ENCODE measurements around the gene CD84. TPM values are rescaled to one million over a fixed set of nuclear protein-coding genes. Genes with fewer than 3 reads are reported as not detected.
"Not testable (repeated sequence)": the region's sequence is repeated elsewhere in the genome, so short reads cannot be mapped to it uniquely, and the experiment has no call there.

CD84 gene
- total and polyA plus RNA-seq, 2 donors = 1.4 to 5.3 TPM

DNA sequence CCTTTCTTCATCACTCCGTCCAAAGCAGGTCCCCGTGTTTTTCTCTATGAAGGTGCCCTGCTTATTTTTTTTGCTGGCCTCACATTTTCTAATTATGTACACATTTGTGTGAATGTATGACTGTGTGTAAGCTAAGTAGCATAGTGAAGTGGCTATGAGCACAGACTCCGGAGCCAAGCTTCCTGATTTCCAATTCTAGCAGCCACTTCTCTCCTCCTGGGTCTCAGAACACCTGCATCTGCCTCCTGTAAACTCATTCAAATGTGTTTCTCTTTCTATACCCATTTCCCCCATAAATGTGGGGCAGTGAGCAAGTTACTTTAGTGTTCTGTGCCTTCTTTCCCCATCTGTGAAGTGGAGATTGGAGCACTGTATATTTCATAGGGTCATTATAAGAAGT is 58.3 kb downstream of the CD84 start:
- 49% methylated on average over 3 of the region's 3 CpGs for WGBS
- H3K4me3 ChIP-seq (ENCODE audit: low read depth, low read length) = peak overlapping the region; percentile 2

GRCh38 chr1:160520582-160520981 is 58.7 kb downstream of the CD84 start:
- H3K27ac ChIP-seq (ENCODE audit: low read depth) = peak overlapping the region; percentile 52
- no peaks in the 10 kb centered on the region for H3K4me1 ChIP-seq (ENCODE audit: insufficient read depth)
- peak overlapping the region; percentile 2 for H3K4me3 ChIP-seq (ENCODE audit: low read depth, low read length)
- no peaks in the 10 kb centered on the region for H3K36me3 ChIP-seq (ENCODE audit: insufficient read depth)
- 30% methylated on average over 2 of the region's 2 CpGs for WGBS
- no peak for DNase-seq (ENCODE audit: extremely low spot score)

More for the DNA sequence above, 58.3 kb downstream of the CD84 start:
- H3K4me1 ChIP-seq (ENCODE audit: insufficient read depth) = no peaks in the 10 kb centered on the region
- H3K36me3 ChIP-seq (ENCODE audit: insufficient read depth) = no peaks in the 10 kb centered on the region
- H3K27ac ChIP-seq (ENCODE audit: low read depth) = no peak overlapping the region
- no peak for DNase-seq (ENCODE audit: extremely low spot score)

GRCh38 chr1:160519642-160520435 is 59.5 kb downstream of the CD84 start:
- Histone ChIP-seq H3K27ac (ENCODE audit: low read depth) (no peak overlapping the region), H3K4me3 (ENCODE audit: low read depth, low read length) (no peak overlapping the region), H3K36me3 (ENCODE audit: insufficient read depth) (no peaks in the 10 kb centered on the region), H3K4me1 (ENCODE audit: insufficient read depth) (no peaks in the 10 kb centered on the region)
- 38% methylated on average over 5 of the region's 5 CpGs for WGBS
- no peak for DNase-seq (ENCODE audit: extremely low spot score)

DNA sequence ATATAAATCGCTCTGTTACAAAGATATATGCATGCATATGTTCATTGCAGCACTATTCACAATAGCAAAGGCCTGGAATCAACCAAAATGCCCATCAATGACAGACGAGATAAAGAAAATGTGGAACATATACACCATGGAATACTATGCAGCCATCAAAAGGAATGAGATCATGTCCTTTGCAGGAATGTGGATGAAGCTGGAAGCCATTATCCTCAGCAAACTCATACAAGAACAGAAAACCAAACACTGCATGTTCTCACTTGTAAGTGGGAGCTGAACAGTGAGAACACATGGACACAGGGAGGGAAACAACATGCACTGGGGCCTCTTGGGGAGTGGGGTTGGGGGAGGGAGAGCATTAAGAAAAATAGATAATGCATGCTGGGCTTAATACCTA is 61.8 kb downstream of the CD84 start:
- WGBS = 69% methylated on average over 2 of the region's 2 CpGs

GRCh38 chr1:160515908-160516307 is 63.4 kb downstream of the CD84 start:
- not testable (repeated sequence) for H3K36me3 ChIP-seq (ENCODE audit: insufficient read depth); H3K4me3 ChIP-seq (ENCODE audit: low read depth, low read length); DNase-seq (ENCODE audit: extremely low spot score); H3K4me1 ChIP-seq (ENCODE audit: insufficient read depth); H3K27ac ChIP-seq (ENCODE audit: low read depth)
- WGBS = 48% methylated on average over 1 of the region's 1 CpG

More for the DNA sequence above, 61.8 kb downstream of the CD84 start:
- H3K4me1 ChIP-seq (ENCODE audit: insufficient read depth); H3K27ac ChIP-seq (ENCODE audit: low read depth); H3K36me3 ChIP-seq (ENCODE audit: insufficient read depth); DNase-seq (ENCODE audit: extremely low spot score); H3K4me3 ChIP-seq (ENCODE audit: low read depth, low read length): not testable (repeated sequence)

GRCh38 chr1:160504651-160505050 is 74.6 kb downstream of the CD84 start:
- H3K27ac ChIP-seq (ENCODE audit: low read depth) = no peak overlapping the region
- no peak for DNase-seq (ENCODE audit: extremely low spot score)
- no peak overlapping the region for H3K4me3 ChIP-seq (ENCODE audit: low read depth, low read length)
- 77% methylated on average over 2 of the region's 2 CpGs for WGBS
- H3K4me1 ChIP-seq (ENCODE audit: insufficient read depth) = no peaks in the 10 kb centered on the region
- no peaks in the 10 kb centered on the region for H3K36me3 ChIP-seq (ENCODE audit: insufficient read depth)

DNA sequence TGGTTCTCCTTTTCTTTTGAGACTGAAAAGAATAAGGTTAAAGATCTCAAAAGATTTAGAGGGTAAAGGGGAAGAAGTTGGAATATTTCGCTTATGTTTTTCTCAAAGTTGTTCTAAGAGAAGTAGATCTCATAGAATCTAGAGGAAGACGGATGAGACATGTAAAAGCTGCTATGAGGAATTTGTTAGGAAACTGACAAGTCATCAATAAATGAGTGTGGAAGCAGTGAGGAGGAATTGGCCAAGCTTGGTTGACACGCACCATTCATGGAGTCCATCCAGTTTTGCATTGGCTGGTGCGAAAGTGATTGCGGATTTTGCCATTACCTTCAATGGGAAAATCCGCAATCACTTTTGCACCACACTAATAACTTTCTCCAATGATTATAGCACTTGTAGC is 76.2 kb downstream of the CD84 start:
- Histone ChIP-seq H3K4me1 (ENCODE audit: insufficient read depth) (no peaks in the 10 kb centered on the region), H3K4me3 (ENCODE audit: low read depth, low read length) (no peak overlapping the region), H3K27ac (ENCODE audit: low read depth) (no peak overlapping the region), H3K36me3 (ENCODE audit: insufficient read depth) (no peaks in the 10 kb centered on the region)
- WGBS = 92% methylated on average over 6 of the region's 6 CpGs
- DNase-seq (ENCODE audit: extremely low spot score) = no peak

DNA sequence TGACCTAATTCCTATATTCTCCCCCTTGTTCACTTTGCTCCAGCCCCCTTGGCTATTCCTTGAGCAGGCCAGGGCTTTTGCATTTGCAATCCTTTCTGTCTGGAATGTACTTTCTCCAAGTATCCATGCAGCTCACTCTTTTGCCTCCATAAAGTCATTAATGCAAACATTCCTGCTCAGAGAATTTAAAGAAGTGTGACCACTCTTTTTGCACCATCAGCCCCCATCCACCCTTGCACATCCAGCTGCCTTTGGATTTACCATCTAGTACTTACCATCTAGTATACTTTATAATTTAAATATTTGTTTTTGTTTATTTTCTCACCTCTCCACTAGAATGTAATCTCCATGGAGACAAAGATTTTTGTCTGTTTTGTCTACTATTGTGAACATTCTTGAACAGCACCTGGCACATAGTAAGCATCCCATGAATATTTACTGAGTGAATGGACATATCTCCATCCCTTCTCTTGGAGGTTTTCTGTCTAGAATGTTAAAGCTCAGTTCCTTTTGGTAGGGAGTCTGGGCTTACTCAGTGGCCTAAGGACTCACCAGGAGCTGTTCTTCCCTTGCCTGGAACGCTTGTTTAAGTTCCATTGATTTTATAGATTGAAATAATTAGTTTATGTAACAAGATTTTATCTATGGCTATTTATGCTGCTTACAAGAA is 78.8 kb downstream of the CD84 start:
- no peaks in the 10 kb centered on the region for H3K36me3 ChIP-seq (ENCODE audit: insufficient read depth)
- no peak overlapping the region for H3K27ac ChIP-seq (ENCODE audit: low read depth)
- H3K4me3 ChIP-seq (ENCODE audit: low read depth, low read length) = no peak overlapping the region
- no peaks in the 10 kb centered on the region for H3K4me1 ChIP-seq (ENCODE audit: insufficient read depth)
- WGBS = 36% methylated on average over 1 of the region's 1 CpG
- no peak for DNase-seq (ENCODE audit: extremely low spot score)

DNA sequence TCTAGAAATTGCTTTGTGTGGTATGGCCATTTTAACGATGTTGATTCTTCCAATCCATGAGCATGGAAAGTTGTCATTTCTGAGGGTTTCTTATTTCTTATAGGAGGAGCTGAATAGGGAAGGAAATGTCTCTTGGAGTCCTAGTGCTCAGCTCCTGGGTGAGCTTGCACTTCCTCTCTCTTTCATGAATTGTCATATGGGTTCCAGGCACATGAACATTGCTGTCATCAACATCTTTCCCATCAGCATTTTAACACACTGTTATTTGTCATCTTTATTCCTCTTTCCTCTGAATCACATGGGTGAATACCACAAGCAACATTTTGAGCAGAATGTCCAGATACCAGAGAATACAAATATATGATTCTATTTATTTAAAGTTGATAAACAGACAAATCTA is 79.7 kb downstream of the CD84 start:
- Histone ChIP-seq H3K36me3 (ENCODE audit: insufficient read depth) (no peaks in the 10 kb centered on the region), H3K4me3 (ENCODE audit: low read depth, low read length) (no peak overlapping the region), H3K4me1 (ENCODE audit: insufficient read depth) (no peaks in the 10 kb centered on the region), H3K27ac (ENCODE audit: low read depth) (no peak overlapping the region)
- 82% methylated on average over 1 of the region's 1 CpG for WGBS
- no peak for DNase-seq (ENCODE audit: extremely low spot score)

DNA sequence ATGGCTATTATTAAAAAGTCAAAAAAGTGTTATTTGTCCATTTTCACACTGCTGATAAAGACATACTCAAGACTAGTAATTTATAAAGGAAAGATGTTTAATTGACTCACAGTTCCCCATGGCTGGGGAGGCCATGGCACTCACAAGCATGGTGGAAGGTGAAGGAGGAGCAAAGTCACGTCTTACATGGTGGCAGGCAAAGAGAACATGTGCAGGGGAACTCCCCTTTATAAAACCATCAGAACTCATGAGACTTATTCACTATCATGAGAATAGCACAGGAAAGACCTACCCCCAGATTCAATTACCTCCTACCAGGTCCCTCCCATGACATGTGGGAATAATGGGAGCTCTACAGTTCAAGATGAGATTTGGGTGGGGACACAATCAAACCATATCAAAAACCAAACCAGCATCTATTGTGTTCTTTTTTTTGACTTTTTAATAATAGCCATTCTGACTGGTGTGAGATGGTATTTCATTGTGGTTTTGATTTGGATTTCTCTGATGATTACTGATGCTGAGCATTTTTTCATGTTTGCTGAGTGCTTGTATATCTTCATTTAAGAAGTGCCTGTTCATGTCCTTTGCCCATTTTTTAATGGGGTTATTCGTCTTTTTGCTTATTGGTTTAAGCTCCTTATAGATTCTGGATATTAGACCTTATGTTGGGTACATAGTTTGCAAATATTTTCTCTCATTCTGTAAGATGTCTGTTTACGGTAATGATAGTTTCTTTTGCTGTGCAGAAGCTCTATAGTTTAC is 80.8 kb downstream of the CD84 start:
- H3K27ac ChIP-seq (ENCODE audit: low read depth); H3K4me3 ChIP-seq (ENCODE audit: low read depth, low read length); H3K4me1 ChIP-seq (ENCODE audit: insufficient read depth); H3K36me3 ChIP-seq (ENCODE audit: insufficient read depth); DNase-seq (ENCODE audit: extremely low spot score): not testable (repeated sequence)
- 66% methylated on average over 3 of the region's 3 CpGs for WGBS

DNA sequence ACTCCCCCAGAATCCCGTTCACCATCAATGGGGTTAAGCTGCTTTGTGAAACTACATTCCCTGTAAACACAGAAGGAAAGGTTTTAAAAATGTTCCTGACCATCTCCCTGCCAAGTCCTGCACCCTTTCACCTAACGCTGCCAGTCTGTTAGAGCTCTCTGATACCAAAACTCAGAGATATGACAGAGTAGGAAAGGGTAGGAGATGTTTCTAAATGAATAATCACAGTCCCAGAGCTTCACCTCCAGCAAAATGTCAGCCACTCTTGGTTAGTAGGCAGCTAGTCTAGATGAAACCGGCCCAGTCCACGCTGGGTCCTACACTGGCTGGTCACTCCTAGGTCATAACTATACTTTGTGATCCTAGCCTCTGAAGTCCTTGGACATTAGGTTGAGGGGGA is 83.0 kb downstream of the CD84 start:
- no peak for DNase-seq (ENCODE audit: extremely low spot score)
- H3K4me1 ChIP-seq (ENCODE audit: insufficient read depth) = no peaks in the 10 kb centered on the region
- no peak overlapping the region for H3K27ac ChIP-seq (ENCODE audit: low read depth)
- 81% methylated on average over 4 of the region's 4 CpGs for WGBS
- no peak overlapping the region for H3K4me3 ChIP-seq (ENCODE audit: low read depth, low read length)
- H3K36me3 ChIP-seq (ENCODE audit: insufficient read depth) = no peaks in the 10 kb centered on the region

DNA sequence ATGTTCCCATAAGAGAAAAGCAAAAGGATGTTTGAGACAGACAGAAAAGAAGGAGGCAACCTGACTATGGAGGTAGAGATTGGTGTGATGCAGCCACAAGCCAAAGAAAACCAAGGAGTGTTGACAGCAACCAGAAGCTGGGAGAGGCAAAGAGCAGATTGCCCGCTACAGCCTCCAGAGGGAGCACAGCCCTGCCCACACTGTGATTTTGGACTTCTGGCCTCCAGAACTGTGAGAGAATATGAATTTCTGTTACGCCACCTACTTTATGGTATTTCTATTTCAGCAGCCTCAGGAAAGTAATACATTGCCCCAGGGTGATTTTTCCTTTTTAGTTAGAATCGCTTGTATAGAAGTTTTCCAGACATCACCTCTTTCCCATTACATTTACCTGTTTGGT is 84.7 kb downstream of the CD84 start:
- no peak overlapping the region for H3K4me3 ChIP-seq (ENCODE audit: low read depth, low read length)
- H3K27ac ChIP-seq (ENCODE audit: low read depth) = no peak overlapping the region
- no peak for DNase-seq (ENCODE audit: extremely low spot score)
- 76% methylated on average over 3 of the region's 3 CpGs for WGBS
- H3K36me3 ChIP-seq (ENCODE audit: insufficient read depth) = no peaks in the 10 kb centered on the region
- H3K4me1 ChIP-seq (ENCODE audit: insufficient read depth) = no peaks in the 10 kb centered on the region

DNA sequence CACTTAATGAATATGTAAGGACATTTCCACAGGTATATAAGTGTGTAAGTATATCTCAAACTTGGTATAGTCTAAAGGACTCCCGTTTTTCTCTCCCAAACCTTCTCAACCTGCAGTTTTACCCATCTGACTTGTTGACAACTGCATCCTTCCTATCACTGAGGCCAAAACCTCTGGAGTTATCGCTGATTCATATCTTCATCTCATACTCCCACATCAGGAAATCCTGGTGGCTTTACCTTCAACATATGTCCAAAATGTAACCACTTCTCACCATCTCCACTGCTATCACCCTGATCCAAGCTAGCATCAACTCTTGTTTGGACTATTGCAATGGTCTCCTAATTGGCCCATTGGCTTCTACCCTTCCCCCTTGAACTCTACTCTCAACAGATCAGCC is 86.7 kb downstream of the CD84 start:
- no peak overlapping the region for H3K4me3 ChIP-seq (ENCODE audit: low read depth, low read length)
- no peak for DNase-seq (ENCODE audit: extremely low spot score)
- 74% methylated on average over 2 of the region's 2 CpGs for WGBS
- no peaks in the 10 kb centered on the region for H3K4me1 ChIP-seq (ENCODE audit: insufficient read depth)
- no peak overlapping the region for H3K27ac ChIP-seq (ENCODE audit: low read depth)
- no peaks in the 10 kb centered on the region for H3K36me3 ChIP-seq (ENCODE audit: insufficient read depth)

DNA sequence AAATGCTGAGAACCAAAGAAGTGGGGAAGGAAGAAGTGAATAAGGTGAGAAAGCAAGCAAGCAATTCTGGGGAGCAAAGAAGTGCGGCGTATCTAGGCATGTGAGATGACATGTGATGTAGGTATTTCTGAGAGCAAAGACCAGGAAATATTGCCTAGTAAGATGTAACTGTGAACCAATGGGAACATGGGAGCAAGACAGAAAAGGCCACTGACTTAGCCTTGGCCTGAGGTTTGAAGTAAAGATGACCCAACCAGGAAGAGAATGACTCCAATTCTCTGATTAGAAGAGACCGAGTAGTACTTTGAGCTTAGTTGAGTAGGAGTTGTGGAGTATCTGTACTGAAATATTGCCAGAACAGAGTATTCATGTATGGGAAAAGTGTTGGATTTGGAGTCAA is 87.3 kb downstream of the CD84 start:
- Histone ChIP-seq H3K4me1 (ENCODE audit: insufficient read depth) (no peaks in the 10 kb centered on the region), H3K27ac (ENCODE audit: low read depth) (no peak overlapping the region), H3K36me3 (ENCODE audit: insufficient read depth) (no peaks in the 10 kb centered on the region), H3K4me3 (ENCODE audit: low read depth, low read length) (no peak overlapping the region)
- 91% methylated on average over 3 of the region's 3 CpGs for WGBS
- DNase-seq (ENCODE audit: extremely low spot score) = no peak
